KBM-7 (cell line): ENCODE data around the gene DOCK3.

ENCODE experiments used
- DNase-seq: peaks from one replicate; pipeline ENCODE4 v3.0.0-alpha.2; 2015
- in situ Hi-C: fragments of 300-500 bp; cut with MboI; formaldehyde crosslinking; loops from 2 replicates; pipeline ENCODE4 v1.14.3; 2020; ENCODE audit warnings: low sequenced_read_pairs, low pct_unique_long_range_greater_than_20kb, mixed read lengths

DOCK3 gene, protein sequence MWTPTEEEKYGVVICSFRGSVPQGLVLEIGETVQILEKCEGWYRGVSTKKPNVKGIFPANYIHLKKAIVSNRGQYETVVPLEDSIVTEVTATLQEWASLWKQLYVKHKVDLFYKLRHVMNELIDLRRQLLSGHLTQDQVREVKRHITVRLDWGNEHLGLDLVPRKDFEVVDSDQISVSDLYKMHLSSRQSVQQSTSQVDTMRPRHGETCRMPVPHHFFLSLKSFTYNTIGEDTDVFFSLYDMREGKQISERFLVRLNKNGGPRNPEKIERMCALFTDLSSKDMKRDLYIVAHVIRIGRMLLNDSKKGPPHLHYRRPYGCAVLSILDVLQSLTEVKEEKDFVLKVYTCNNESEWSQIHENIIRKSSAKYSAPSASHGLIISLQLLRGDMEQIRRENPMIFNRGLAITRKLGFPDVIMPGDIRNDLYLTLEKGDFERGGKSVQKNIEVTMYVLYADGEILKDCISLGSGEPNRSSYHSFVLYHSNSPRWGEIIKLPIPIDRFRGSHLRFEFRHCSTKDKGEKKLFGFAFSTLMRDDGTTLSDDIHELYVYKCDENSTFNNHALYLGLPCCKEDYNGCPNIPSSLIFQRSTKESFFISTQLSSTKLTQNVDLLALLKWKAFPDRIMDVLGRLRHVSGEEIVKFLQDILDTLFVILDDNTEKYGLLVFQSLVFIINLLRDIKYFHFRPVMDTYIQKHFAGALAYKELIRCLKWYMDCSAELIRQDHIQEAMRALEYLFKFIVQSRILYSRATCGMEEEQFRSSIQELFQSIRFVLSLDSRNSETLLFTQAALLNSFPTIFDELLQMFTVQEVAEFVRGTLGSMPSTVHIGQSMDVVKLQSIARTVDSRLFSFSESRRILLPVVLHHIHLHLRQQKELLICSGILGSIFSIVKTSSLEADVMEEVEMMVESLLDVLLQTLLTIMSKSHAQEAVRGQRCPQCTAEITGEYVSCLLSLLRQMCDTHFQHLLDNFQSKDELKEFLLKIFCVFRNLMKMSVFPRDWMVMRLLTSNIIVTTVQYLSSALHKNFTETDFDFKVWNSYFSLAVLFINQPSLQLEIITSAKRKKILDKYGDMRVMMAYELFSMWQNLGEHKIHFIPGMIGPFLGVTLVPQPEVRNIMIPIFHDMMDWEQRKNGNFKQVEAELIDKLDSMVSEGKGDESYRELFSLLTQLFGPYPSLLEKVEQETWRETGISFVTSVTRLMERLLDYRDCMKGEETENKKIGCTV (N-terminal part only)

DNA sequence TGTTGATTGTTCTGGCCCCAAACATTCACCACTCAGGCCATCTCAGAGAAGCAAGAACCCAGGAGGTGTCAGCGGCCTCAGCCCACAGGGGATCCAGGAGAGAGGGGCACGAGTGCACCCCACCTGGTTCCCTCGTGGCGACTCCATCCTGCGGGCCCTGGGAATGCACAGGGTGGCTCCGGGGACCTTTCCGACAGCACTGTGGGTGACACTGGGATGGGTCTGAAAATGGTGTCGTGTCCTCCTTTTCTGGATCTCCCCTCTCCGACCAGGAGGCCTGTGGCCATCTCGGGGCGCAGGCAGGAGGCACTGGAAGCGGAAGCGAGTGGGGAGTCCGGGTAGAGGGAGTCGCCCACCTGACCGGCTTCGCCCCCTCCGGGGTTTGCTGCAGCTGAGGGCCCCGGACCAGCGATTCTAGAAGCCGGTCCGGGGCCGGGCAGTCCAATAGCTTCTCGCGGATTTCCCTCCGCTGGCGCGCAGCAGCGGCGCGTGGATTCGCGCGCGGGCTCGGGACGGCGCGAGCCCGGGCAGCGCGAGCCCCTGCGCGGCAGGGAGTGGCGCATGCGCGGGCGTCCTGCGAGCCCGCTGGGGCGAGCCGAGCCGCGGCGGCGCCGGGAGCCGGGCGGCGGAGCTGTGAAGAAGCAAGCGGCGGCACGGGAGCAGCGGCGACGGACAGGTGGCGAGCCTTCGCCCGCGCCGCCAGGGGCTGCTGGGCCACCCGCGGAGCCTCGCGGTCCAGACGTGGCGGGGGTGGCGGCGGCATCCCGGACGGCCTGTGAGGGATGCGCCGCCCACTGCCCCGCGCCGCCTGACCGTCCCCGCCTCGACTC lies at the start of gene DOCK3:
Gene DOCK3 (plus strand): TSS at position 579 of the 830 bp plus-strand sequence. CDS start 337 bp downstream, outside the sequence.
- in situ Hi-C loops = loop anchor here (25.0 kb wide), 1 partner anchor 713 kb away; the partner anchor contains the start of genes MANF and RBM15B
- DNase-seq = peak; percentile 53

DNA sequence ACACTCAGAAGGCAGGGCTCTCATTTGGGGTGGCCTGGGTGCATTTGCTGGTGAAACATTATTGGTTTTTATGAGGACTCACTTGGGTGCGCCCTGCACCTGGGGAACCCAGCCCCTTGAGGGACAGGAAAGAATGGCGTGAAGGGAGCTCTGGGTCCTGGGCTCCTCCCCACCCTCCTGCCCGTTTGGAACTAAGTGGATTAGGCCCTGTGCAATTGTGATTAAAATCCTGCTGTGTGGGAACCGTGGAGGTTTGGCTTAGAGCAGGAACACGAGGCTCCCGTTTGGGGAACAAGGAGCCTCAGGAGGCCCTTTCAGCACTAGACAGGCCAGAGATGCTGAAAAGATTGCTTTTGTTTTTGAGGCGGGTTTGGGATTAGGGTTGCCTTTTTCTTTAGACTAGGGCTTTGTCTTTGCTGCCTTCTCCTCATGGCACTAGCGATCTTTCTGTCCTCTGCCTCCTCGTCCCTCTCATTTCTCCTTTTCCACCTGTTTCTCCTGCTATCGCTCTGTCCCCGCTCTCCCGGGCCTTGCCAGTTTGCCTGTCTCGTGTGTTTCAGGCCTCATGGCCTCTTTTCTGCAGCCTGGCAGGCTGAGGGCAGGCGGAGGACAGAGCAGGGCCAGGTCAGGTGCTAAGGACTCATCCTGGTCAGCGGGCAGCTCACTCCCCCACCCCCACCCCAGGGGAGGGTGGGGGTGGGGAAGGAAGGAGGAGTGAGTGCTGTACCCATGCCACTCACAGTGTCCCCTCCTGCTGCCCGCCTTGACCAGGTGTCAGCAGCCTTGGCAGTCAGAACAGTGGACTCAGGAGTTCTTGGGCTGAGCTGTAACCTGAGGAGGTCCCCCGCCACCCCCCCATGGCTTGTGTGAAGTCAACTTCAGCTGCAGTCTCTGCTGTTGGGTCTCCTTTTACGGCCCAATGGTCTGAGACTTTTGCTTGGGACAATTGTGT lies 49.2 kb upstream of the DOCK3 start:
- in situ Hi-C loops = no loop called here
- DNase-seq = no peak

DNA sequence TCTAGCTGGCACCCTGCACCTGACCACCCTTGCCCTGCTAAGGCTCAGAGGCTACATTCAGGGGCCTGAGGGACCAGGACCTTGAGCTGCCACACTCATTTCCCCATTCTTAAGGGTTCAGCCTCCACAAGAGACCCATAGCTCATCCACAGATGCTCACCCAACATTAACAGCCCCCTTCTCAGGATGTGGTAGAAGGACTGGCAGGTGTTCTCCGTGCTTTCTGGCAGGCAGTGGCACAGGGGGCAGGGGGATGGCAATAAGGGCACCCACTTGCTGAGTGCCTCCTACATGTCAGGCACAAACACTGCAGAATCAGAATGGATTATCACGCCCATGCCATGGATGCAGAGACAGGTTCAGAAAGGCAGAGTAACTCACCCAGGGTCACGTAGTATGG lies 48.3 kb upstream of the DOCK3 start:
- no peak for DNase-seq
- in situ Hi-C loops = no loop called here

GRCh38 chr3:50627407-50628051 lies 47.2 kb upstream of the DOCK3 start:
- in situ Hi-C loops = no loop called here
- peak; percentile 46 for DNase-seq

- in situ Hi-C loops = no loop called here
These were observed 46.1 kb upstream of the DOCK3 start for GRCh38 chr3:50628601-50629000.

GRCh38 chr3:50630394-50630793 lies 44.3 kb upstream of the DOCK3 start:
- DNase-seq = no peak
- in situ Hi-C loops = no loop called here

More at GRCh38 chr3:50628601-50629000, 46.1 kb upstream of the DOCK3 start:
- DNase-seq = no peak

GRCh38 chr3:50630877-50631276 lies 43.9 kb upstream of the DOCK3 start:
- in situ Hi-C loops = no loop called here
- peak; percentile 23 for DNase-seq

DNA sequence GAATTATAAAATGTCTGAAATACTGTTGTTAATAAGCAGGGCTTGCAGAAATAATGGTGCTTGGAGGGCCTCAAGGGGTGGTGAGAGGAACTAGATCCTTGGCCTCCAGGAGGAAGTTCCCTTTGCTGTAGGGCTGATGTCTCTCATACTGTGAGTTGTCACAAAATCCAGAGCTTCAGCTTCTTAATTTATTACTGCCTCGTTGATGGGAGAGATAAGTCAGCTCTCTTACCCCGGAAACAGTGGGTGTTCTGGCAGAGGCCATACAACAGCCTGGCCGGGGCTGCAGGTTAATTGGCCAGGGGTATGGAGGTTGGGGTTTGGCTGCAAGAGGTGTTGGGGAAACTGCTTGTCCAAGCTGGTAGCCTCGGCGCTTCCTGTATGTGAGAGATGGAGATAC lies 42.3 kb upstream of the DOCK3 start:
- DNase-seq = peak; percentile 65
- in situ Hi-C loops = no loop called here

- DNase-seq = no peak
- in situ Hi-C loops = no loop called here
These were observed 41.4 kb upstream of the DOCK3 start for GRCh38 chr3:50633230-50633790.

- no peak for DNase-seq
- in situ Hi-C loops = no loop called here
These were observed 39.7 kb upstream of the DOCK3 start for GRCh38 chr3:50635066-50635465.

DNA sequence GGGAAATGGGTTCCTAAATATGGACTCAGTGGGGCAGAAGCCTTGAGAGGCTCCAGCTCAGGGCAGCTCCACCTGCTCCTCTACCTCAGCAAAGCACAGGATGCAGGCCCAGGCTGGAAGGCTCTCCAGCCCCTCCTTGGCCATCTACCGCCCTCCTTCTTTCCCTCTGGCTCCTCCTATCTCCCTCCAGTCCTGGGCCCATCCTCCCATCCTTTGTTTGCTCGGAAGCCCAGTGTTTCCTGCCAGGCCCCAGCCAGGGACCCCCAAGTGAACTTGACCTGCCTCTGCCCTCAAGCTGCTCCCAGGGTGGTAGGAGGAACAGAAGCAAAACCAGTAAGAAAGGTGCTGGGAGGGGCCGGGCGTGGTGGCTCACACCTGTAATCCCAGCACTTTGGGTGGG lies 37.7 kb upstream of the DOCK3 start:
- no peak for DNase-seq
- in situ Hi-C loops = no loop called here

- peak; percentile 25 for DNase-seq
- in situ Hi-C loops = no loop called here
These were observed 36.8 kb upstream of the DOCK3 start for GRCh38 chr3:50637945-50638344.

GRCh38 chr3:50639055-50639494 lies 35.7 kb upstream of the DOCK3 start:
- no peak for DNase-seq
- in situ Hi-C loops = no loop called here

DNA sequence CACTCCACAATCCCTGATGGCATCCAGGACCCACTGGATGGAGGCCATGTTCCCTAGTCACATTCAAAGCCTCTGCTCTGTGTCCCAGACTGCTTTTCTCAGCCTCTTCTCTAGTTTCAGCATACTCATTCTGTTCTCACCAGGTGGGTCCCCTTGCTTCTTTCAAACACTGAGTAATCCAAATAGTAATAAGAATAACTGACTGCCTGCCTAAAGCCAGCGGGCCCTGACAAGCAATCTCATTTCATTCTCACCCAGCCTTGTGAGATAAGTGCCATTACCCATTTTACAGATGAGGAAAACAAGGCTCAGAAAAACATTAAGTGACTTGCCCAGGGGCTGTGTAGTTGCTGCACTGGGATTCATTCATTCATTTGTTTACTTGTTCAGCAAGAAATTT lies 32.3 kb upstream of the DOCK3 start:
- in situ Hi-C loops = no loop called here
- no peak for DNase-seq

DNA sequence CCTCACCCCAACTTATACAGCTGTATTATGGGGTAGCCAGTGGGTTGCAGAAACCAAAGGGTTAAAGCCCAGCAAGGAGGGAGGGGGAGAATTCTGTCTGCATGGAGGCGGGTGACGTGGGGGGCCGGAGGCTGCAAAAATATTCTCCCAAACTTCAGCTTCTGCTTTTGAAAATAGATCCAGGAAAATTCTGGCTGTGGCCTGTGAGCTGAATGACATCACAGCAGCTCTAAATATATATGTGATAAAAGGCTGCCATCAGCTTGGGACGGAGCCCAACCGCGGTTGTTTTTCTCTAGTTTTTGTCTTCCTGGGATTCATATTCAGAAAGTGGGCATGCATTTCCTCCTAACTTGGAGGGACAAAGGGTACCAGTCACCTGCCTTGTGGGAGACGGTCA lies 30.2 kb upstream of the DOCK3 start:
- in situ Hi-C loops = no loop called here
- DNase-seq = no peak

GRCh38 chr3:50645378-50645777 lies 29.3 kb upstream of the DOCK3 start:
- in situ Hi-C loops = no loop called here
- DNase-seq = no peak

DNA sequence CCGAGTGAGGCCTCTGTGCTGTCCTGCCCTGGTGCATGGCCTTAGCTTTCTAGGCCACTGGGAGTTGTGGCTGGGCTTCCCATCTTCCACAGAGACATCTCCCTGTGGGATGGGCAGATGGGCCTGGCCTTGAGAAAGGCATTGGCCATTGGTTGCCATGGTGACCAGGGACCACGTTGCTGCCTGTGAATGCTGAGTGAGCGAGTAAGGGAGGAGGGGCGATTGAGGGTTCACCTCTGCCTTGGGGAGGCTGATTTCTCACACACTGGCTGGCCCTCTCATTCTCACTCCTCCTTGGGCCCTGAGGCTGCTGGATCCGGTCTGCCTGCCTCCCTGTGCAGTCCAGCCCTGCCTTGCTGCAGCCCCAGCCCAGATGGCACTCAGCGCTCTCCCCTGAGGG lies 26.4 kb upstream of the DOCK3 start:
- DNase-seq = no peak
- in situ Hi-C loops = no loop called here
